Keratinocyte (primary cell): ENCODE measurements around the gene ATXN7L1.

ENCODE experiments used
- CTCF ChIP-seq, 3 experiments: IDR thresholded peaks in 1 of 3; conservative IDR thresholded peaks in 1 of 3; optimal IDR thresholded peaks in 1 of 3; 2 replicates in 2 of 3; 3 replicates in 1 of 3; pipeline versions ENCODE3 to v1.5.1; 2011; ENCODE audit warnings: low read length in 3 of 3, mild to moderate bottlenecking in 3 of 3, moderate library complexity in 2 of 3, control low read depth in 1 of 3, inconsistent platforms in 1 of 3; ENCODE audit not compliant: insufficient read depth in 2 of 3; ENCODE audit errors: extremely low read depth in 1 of 3
- EZH2 ChIP-seq: IDR thresholded peaks from one replicate; pipeline ENCODE4 v1.6.1; 2012; ENCODE audit warnings: inconsistent platforms, mild to moderate bottlenecking, low read length, moderate library complexity

DNA sequence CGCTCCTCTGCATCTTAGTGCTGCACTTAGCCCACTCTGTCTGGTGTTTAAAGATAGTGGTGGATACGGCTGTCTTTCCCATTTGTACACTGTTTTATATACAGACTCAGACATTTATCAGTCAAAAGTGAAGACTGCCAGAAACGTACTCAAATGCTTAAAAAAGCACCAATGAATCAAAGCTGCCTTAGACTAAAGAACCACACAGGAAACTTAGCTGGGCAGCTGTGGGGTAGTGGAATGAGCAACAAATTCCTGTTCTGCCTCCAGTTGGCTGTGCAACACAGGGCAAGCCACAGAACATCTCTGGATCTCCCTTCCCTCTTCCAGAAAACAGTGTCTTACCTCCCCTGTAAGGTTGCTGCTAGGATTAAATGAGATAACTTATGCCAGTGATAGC, 76.0 kb downstream of the ATXN7L1 start:
- TF ChIP-seq CTCF (optimal IDR thresholded peaks at IDR 0.05 in 1 of 3, IDR thresholded peaks at IDR 0.05 in 1 of 3, conservative IDR thresholded peaks at IDR 0.05 in 1 of 3; ENCODE audit: extremely low read depth in 1 of 3, insufficient read depth in 2 of 3, low read length in 3 of 3) = no peak
- no peak for TF ChIP-seq EZH2
